Measurements from ENCODE around the gene UBE2QL1.

The UBE2QL1 gene

GRCh38 chr5:6417657-6418056, 31.0 kb upstream of the UBE2QL1 start:
- H3K27me3 ChIP-seq (ENCODE audit: low read depth), result no peaks in the 10 kb centered on the region
- in situ Hi-C loops (cut with MboI; ENCODE audit: low sequenced_read_pairs), result no loop called here

GRCh38 chr5:6418679-6419276, 29.9 kb upstream of the UBE2QL1 start:
- Histone ChIP-seq H3K4me1 (no peaks in the 10 kb centered on the region), H3K27me3 (ENCODE audit: low read depth) (no peaks in the 10 kb centered on the region), H3K36me3 (replicated peaks) (no peaks in the 10 kb centered on the region), H3K4me3 (no peak overlapping the region), H3K9me3 (no peaks in the 10 kb centered on the region)
- no peak for DNase-seq (ENCODE audit: low spot score in 2 of 2)
- in situ Hi-C loops (cut with MboI; ENCODE audit: low sequenced_read_pairs), result no loop called here

More at GRCh38 chr5:6417657-6418056, 31.0 kb upstream of the UBE2QL1 start:
- Histone ChIP-seq H3K4me1 (no peaks in the 10 kb centered on the region), H3K36me3 (replicated peaks) (no peaks in the 10 kb centered on the region), H3K9me3 (no peaks in the 10 kb centered on the region), H3K4me3 (no peak overlapping the region)
- DNase-seq (ENCODE audit: low spot score in 2 of 2), result no peak

GRCh38 chr5:6419340-6419852, 29.3 kb upstream of the UBE2QL1 start:
- H3K36me3 ChIP-seq (replicated peaks), result no peaks in the 10 kb centered on the region
- in situ Hi-C loops (cut with MboI; ENCODE audit: low sequenced_read_pairs), result no loop called here
- H3K9me3 ChIP-seq, result no peaks in the 10 kb centered on the region
- no peaks in the 10 kb centered on the region for H3K27me3 ChIP-seq (ENCODE audit: low read depth)
- no peaks in the 10 kb centered on the region for H3K4me1 ChIP-seq
- DNase-seq (ENCODE audit: low spot score in 2 of 2), result no peak
- H3K4me3 ChIP-seq, result no peak overlapping the region

- no peak overlapping the region for H3K4me3 ChIP-seq
- H3K27me3 ChIP-seq (ENCODE audit: low read depth), result no peaks in the 10 kb centered on the region
- no peaks in the 10 kb centered on the region for H3K36me3 ChIP-seq (replicated peaks)
- in situ Hi-C loops (cut with MboI; ENCODE audit: low sequenced_read_pairs), result no loop called here
- DNase-seq (ENCODE audit: low spot score in 2 of 2), result no peak
- no peaks in the 10 kb centered on the region for H3K9me3 ChIP-seq
- no peaks in the 10 kb centered on the region for H3K4me1 ChIP-seq
Observed at GRCh38 chr5:6423327-6424109, 25.1 kb upstream of the UBE2QL1 start.

- Histone ChIP-seq H3K4me1 (no peaks in the 10 kb centered on the region), H3K27me3 (ENCODE audit: low read depth) (no peaks in the 10 kb centered on the region), H3K9me3 (no peaks in the 10 kb centered on the region), H3K36me3 (replicated peaks) (no peaks in the 10 kb centered on the region), H3K4me3 (no peak overlapping the region)
- DNase-seq (ENCODE audit: low spot score in 2 of 2), result no peak
- in situ Hi-C loops (cut with MboI; ENCODE audit: low sequenced_read_pairs), result no loop called here
Observed at GRCh38 chr5:6424110-6424659, 24.5 kb upstream of the UBE2QL1 start.

GRCh38 chr5:6424700-6425099, 24.0 kb upstream of the UBE2QL1 start:
- no peak overlapping the region for H3K4me3 ChIP-seq
- H3K27me3 ChIP-seq (ENCODE audit: low read depth), result no peaks in the 10 kb centered on the region
- H3K4me1 ChIP-seq, result no peaks in the 10 kb centered on the region
- no peaks in the 10 kb centered on the region for H3K9me3 ChIP-seq
- no peak for DNase-seq (ENCODE audit: low spot score in 2 of 2)
- H3K36me3 ChIP-seq (replicated peaks), result no peaks in the 10 kb centered on the region
- in situ Hi-C loops (cut with MboI; ENCODE audit: low sequenced_read_pairs), result no loop called here

GRCh38 chr5:6427694-6428093, 21.0 kb upstream of the UBE2QL1 start:
- H3K4me3 ChIP-seq, result no peak overlapping the region
- no peaks in the 10 kb centered on the region for H3K27me3 ChIP-seq (ENCODE audit: low read depth)
- DNase-seq (ENCODE audit: low spot score in 2 of 2), result no peak
- no peaks in the 10 kb centered on the region for H3K4me1 ChIP-seq
- H3K9me3 ChIP-seq, result no peaks in the 10 kb centered on the region
- in situ Hi-C loops (cut with MboI; ENCODE audit: low sequenced_read_pairs), result no loop called here
- H3K36me3 ChIP-seq (replicated peaks), result no peaks in the 10 kb centered on the region

- in situ Hi-C loops (cut with MboI; ENCODE audit: low sequenced_read_pairs), result no loop called here
- no peaks in the 10 kb centered on the region for H3K9me3 ChIP-seq
- no peak overlapping the region for H3K4me3 ChIP-seq
Observed at GRCh38 chr5:6430418-6431028, 18.1 kb upstream of the UBE2QL1 start.

GRCh38 chr5:6431214-6432195, 17.2 kb upstream of the UBE2QL1 start:
- no peak for DNase-seq (ENCODE audit: low spot score in 2 of 2)
- Histone ChIP-seq H3K4me3 (no peak overlapping the region), H3K27me3 (ENCODE audit: low read depth) (0 out of 2 replicates have a peak, but pooled peaks cover 2% of the 10 kb centered on the region), H3K4me1 (no peaks in the 10 kb centered on the region), H3K9me3 (no peaks in the 10 kb centered on the region), H3K36me3 (replicated peaks) (no peaks in the 10 kb centered on the region)
- in situ Hi-C loops (cut with MboI; ENCODE audit: low sequenced_read_pairs), result no loop called here

More at GRCh38 chr5:6430418-6431028, 18.1 kb upstream of the UBE2QL1 start:
- no peak for DNase-seq (ENCODE audit: low spot score in 2 of 2)
- no peaks in the 10 kb centered on the region for H3K36me3 ChIP-seq (replicated peaks)
- H3K4me1 ChIP-seq, result no peaks in the 10 kb centered on the region
- no peaks in the 10 kb centered on the region for H3K27me3 ChIP-seq (ENCODE audit: low read depth)

- in situ Hi-C loops (cut with MboI; ENCODE audit: low sequenced_read_pairs), result no loop called here
- H3K9me3 ChIP-seq, result no peaks in the 10 kb centered on the region
- H3K36me3 ChIP-seq (replicated peaks), result no peaks in the 10 kb centered on the region
- 0 out of 2 replicates have a peak, but pooled peaks cover 2% of the 10 kb centered on the region for H3K27me3 ChIP-seq (ENCODE audit: low read depth)
- no peak overlapping the region for H3K4me3 ChIP-seq
- no peaks in the 10 kb centered on the region for H3K4me1 ChIP-seq
- DNase-seq (ENCODE audit: low spot score in 2 of 2), result no peak
Observed at GRCh38 chr5:6432206-6432605, 16.5 kb upstream of the UBE2QL1 start.

- in situ Hi-C loops (cut with MboI; ENCODE audit: low sequenced_read_pairs), result no loop called here
- no peaks in the 10 kb centered on the region for H3K4me1 ChIP-seq
- H3K4me3 ChIP-seq, result no peak overlapping the region
- no peak for DNase-seq (ENCODE audit: low spot score in 2 of 2)
- 0 out of 2 replicates have a peak, but pooled peaks cover 2% of the 10 kb centered on the region for H3K27me3 ChIP-seq (ENCODE audit: low read depth)
- no peaks in the 10 kb centered on the region for H3K9me3 ChIP-seq
- no peaks in the 10 kb centered on the region for H3K36me3 ChIP-seq (replicated peaks)
Observed at GRCh38 chr5:6434731-6435130, 13.9 kb upstream of the UBE2QL1 start.

GRCh38 chr5:6435356-6435755, 13.3 kb upstream of the UBE2QL1 start:
- in situ Hi-C loops (cut with MboI; ENCODE audit: low sequenced_read_pairs), result no loop called here
- no peaks in the 10 kb centered on the region for H3K36me3 ChIP-seq (replicated peaks)
- H3K9me3 ChIP-seq, result no peaks in the 10 kb centered on the region
- H3K4me1 ChIP-seq, result no peaks in the 10 kb centered on the region
- H3K27me3 ChIP-seq (ENCODE audit: low read depth), result 0 out of 2 replicates have a peak, but pooled peaks cover 2% of the 10 kb centered on the region
- peak in 1 of 2 experiments; percentile 46 for DNase-seq (ENCODE audit: low spot score in 2 of 2)
- H3K4me3 ChIP-seq, result no peak overlapping the region
